HepG2 (cell line): ENCODE results near the gene COLGALT1. TPM values are rescaled to one million over a fixed set of nuclear protein-coding genes. Genes with fewer than 3 reads are reported as not detected.

Experiments used
- ADNP ChIP-seq: sonication (generic); formaldehyde crosslinking; IDR thresholded peaks from 2 replicates; pipeline ENCODE4 v1.4.0; 2020; ENCODE audit warnings: missing genetic modification reagents
- ARNT ChIP-seq: fragments of 450-650 bp; IDR thresholded peaks from 2 replicates; pipeline ENCODE4 v1.6.1; 2017
- CBX1 ChIP-seq: IDR thresholded peaks from one replicate; pipeline ENCODE4 v1.6.1; 2016; ENCODE audit warnings: antibody characterized with exemption, low read depth
- CENPX ChIP-seq: sonication (generic); formaldehyde crosslinking; IDR thresholded peaks from 2 replicates; pipeline ENCODE4 v1.9.0; 2021; ENCODE audit warnings: mild to moderate bottlenecking, missing genetic modification reagents, moderate library complexity
- EEA1 ChIP-seq: sonication (generic); formaldehyde crosslinking; IDR thresholded peaks from 2 replicates; pipeline ENCODE4 v1.5.1; 2020; ENCODE audit warnings: mild to moderate bottlenecking, missing genetic modification reagents, borderline replicate concordance
- EZH2 ChIP-seq: conservative IDR thresholded peaks from 2 replicates; pipeline ENCODE4 v1.6.1; 2012; ENCODE audit warnings: mild to moderate bottlenecking, low read depth, low read length, moderate library complexity
- FOXK2 ChIP-seq: fragments of 450-650 bp; IDR thresholded peaks from 2 replicates; pipeline ENCODE4 v1.6.1; 2016
- FOXP1 ChIP-seq, 2 experiments: fragments of 450-650 bp in 1 of 2; IDR thresholded peaks; 2 replicates each; pipeline ENCODE4 v1.6.1; 2017 to 2018; ENCODE audit warnings: antibody characterized with exemption in 1 of 2
- GZF1 ChIP-seq: sonication (generic); formaldehyde crosslinking; IDR thresholded peaks from 2 replicates; pipeline ENCODE4 v1.5.1; 2020; ENCODE audit warnings: mild to moderate bottlenecking, missing genetic modification reagents
- IRF2 ChIP-seq: IDR thresholded peaks from 2 replicates; pipeline ENCODE4 v1.6.1; 2018; ENCODE audit warnings: missing genetic modification reagents, missing compliant biosample characterization
- ISL2 ChIP-seq: sonication (generic); formaldehyde crosslinking; IDR thresholded peaks from 2 replicates; pipeline ENCODE4 v1.5.0; 2020; ENCODE audit warnings: missing genetic modification reagents
- KAT8 ChIP-seq: IDR thresholded peaks from 2 replicates; pipeline ENCODE4 v1.6.1; 2016; ENCODE audit warnings: missing genetic modification reagents, missing compliant biosample characterization
- MEIS1 ChIP-seq: sonication (generic); formaldehyde crosslinking; IDR thresholded peaks from 2 replicates; pipeline ENCODE4 v1.9.0; 2021; ENCODE audit warnings: mild to moderate bottlenecking, missing genetic modification reagents, moderate library complexity, borderline replicate concordance
- NR2F6 ChIP-seq, 2 experiments: IDR thresholded peaks; 2 replicates each; pipeline ENCODE4 v1.6.1; 2016; ENCODE audit warnings: antibody characterized with exemption in 1 of 2, mild to moderate bottlenecking in 1 of 2
- PHF8 ChIP-seq: sonication (generic); formaldehyde crosslinking; IDR thresholded peaks from 2 replicates; pipeline ENCODE4 v1.5.0; 2020; ENCODE audit warnings: missing genetic modification reagents
- RAD51 ChIP-seq: fragments of 450-650 bp; IDR thresholded peaks from 2 replicates; pipeline ENCODE4 v1.6.1; 2016; ENCODE audit warnings: borderline replicate concordance
- RFXANK ChIP-seq: IDR thresholded peaks from 2 replicates; pipeline ENCODE4 v1.6.1; 2016
- SP140L ChIP-seq: sonication (generic); formaldehyde crosslinking; IDR thresholded peaks from 2 replicates; pipeline ENCODE4 v1.4.0; 2020; ENCODE audit warnings: missing genetic modification reagents, borderline replicate concordance
- ZFP36L2 ChIP-seq: sonication (generic); formaldehyde crosslinking; IDR thresholded peaks from 2 replicates; pipeline ENCODE4 v1.4.0; 2020; ENCODE audit warnings: missing genetic modification reagents
- ZFP90 ChIP-seq: sonication (generic); formaldehyde crosslinking; IDR thresholded peaks from 2 replicates; pipeline ENCODE4 v1.8.0; 2022; ENCODE audit warnings: missing genetic modification reagents, mild to moderate bottlenecking, inconsistent platforms, borderline replicate concordance
- ZFY ChIP-seq: sonication (generic); formaldehyde crosslinking; IDR thresholded peaks from 2 replicates; pipeline ENCODE4 v1.4.0; 2020; ENCODE audit warnings: missing genetic modification reagents
- ZKSCAN8 ChIP-seq: IDR thresholded peaks from 2 replicates; pipeline ENCODE4 v1.6.1; 2016; ENCODE audit warnings: borderline replicate concordance, missing genetic modification reagents, missing compliant biosample characterization
- ZNF234 ChIP-seq: sonication (generic); formaldehyde crosslinking; conservative IDR thresholded peaks from 2 replicates; pipeline ENCODE4 v1.5.1; 2020; ENCODE audit warnings: mild to moderate bottlenecking, missing genetic modification reagents
- ZNF343 ChIP-seq: sonication (generic); formaldehyde crosslinking; IDR thresholded peaks from 2 replicates; pipeline ENCODE4 v1.4.0; 2020; ENCODE audit warnings: mild to moderate bottlenecking, missing genetic modification reagents
- ZNF432 ChIP-seq: sonication (generic); formaldehyde crosslinking; IDR thresholded peaks from 2 replicates; pipeline ENCODE4 v1.5.0; 2020; ENCODE audit warnings: missing genetic modification reagents, mild to moderate bottlenecking, borderline replicate concordance
- ZNF616 ChIP-seq: sonication (generic); formaldehyde crosslinking; IDR thresholded peaks from 2 replicates; pipeline ENCODE4 v1.5.0; 2020; ENCODE audit warnings: low read depth, mild to moderate bottlenecking, missing genetic modification reagents
- ZNF788 ChIP-seq: sonication (generic); formaldehyde crosslinking; IDR thresholded peaks from 2 replicates; pipeline ENCODE4 v1.5.0; 2020; ENCODE audit warnings: mild to moderate bottlenecking, missing genetic modification reagents, borderline replicate concordance
- polyA plus RNA-seq, 8 experiments: library from polyadenylated mRNA; depleted of rRNA in 3 of 8; stranded (reverse) in 7 of 8; unstranded in 1 of 8; fragments of >200 nt; fragmentation: Illumina TruSeq in 4 of 8; extraction: Trizol in 4 of 8; gene quantifications; 2 replicates each; pipeline versions ENCODE4 v1.2.1 to v1.2.3, GENCODE V29; 2011 to 2016; ENCODE audit warnings: low read depth in 4 of 8, missing spikeins in 1 of 8, mixed read lengths in 1 of 8; ENCODE audit not compliant: insufficient read depth in 1 of 8
- total RNA-seq, 5 experiments: library from RNA; depleted of rRNA; stranded (reverse); fragments of >200 nt; fragmentation: Illumina TruSeq; extraction: Trizol; gene quantifications; 2 replicates each; pipeline ENCODE4 v1.2.3, GENCODE V29; 2016; ENCODE audit warnings: low read depth in 1 of 5
- TF ChIP-seq, protein P1 (sequence below): sonication (generic); formaldehyde crosslinking; IDR thresholded peaks from 2 replicates; pipeline ENCODE4 v1.4.0; 2020; ENCODE audit warnings: missing genetic modification reagents
- TF ChIP-seq, protein P2 (sequence below): sonication (generic); formaldehyde crosslinking; IDR thresholded peaks from 2 replicates; pipeline ENCODE4 v1.4.0; 2020; ENCODE audit warnings: missing genetic modification reagents

COLGALT1 gene
- total and polyA plus RNA-seq, 2 of the 13 experiments (the other 11 are each of a cell fraction or from before 2014, with no cell fraction given) = 58.0 to 211 TPM

DNA sequence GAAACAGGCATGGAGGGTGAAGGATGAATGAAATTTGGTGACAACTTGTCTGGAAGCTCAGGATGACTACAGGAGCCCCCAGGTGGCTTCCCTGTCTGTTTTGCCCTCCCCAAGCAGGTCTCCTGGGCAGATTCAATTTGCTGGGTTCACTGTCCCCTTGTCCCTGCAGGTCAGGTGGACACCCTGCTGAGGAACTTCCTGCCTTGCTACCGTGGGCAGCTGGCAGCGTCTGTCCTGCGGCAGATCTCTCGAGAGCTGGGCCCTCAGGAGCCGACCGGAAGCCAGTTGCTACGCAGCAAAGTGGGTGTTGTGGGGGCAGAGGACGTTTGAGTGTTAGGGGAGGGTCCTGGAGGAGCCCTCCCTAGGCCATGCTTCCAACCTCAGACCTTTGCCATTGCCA, 24.9 kb upstream of the COLGALT1 start (continued):
- TF ChIP-seq PHF8 (no peak), CBX1 (no peak), KAT8 (CRISPR knock-in tag) (peak; percentile 75), ZNF432 (CRISPR knock-in tag) (no peak), ZNF788 (no peak), EZH2 (no peak), ZFP90 (CRISPR knock-in tag) (no peak), ARNT (no peak), IRF2 (no peak), NR2F6 (IDR thresholded peaks at IDR 0.05) (no peak), NR2F6 (CRISPR knock-in tag; IDR thresholded peaks at IDR 0.05) (0 out of 2 replicates have a peak, but pooled peaks have one; percentile 28), ISL2 (no peak), ZFY (no peak), FOXK2 (no peak), ZFP36L2 (CRISPR knock-in tag) (no peak), RAD51 (no peak), ADNP (no peak), SP140L (CRISPR knock-in tag) (no peak), FOXP1 (IDR thresholded peaks at IDR 0.05) (no peak), FOXP1 (CRISPR knock-in tag; IDR thresholded peaks at IDR 0.05) (no peak), CENPX (CRISPR knock-in tag) (no peak), ZNF343 (CRISPR knock-in tag) (no peak), ZNF616 (CRISPR knock-in tag) (no peak), RFXANK (no peak), ZNF234 (CRISPR knock-in tag) (no peak), GZF1 (no peak), MEIS1 (CRISPR knock-in tag) (no peak), EEA1 (CRISPR knock-in tag) (no peak), ZKSCAN8 (no peak)
- TF ChIP-seq, protein P1, sequence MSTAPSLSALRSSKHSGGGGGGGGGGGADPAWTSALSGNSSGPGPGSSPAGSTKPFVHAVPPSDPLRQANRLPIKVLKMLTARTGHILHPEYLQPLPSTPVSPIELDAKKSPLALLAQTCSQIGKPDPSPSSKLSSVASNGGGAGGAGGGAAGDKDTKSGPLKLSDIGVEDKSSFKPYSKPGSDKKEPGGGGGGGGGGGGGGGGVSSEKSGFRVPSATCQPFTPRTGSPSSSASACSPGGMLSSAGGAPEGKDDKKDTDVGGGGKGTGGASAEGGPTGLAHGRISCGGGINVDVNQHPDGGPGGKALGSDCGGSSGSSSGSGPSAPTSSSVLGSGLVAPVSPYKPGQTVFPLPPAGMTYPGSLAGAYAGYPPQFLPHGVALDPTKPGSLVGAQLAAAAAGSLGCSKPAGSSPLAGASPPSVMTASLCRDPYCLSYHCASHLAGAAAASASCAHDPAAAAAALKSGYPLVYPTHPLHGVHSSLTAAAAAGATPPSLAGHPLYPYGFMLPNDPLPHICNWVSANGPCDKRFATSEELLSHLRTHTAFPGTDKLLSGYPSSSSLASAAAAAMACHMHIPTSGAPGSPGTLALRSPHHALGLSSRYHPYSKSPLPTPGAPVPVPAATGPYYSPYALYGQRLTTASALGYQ (CRISPR knock-in tag) = no peak
- TF ChIP-seq, protein P2, sequence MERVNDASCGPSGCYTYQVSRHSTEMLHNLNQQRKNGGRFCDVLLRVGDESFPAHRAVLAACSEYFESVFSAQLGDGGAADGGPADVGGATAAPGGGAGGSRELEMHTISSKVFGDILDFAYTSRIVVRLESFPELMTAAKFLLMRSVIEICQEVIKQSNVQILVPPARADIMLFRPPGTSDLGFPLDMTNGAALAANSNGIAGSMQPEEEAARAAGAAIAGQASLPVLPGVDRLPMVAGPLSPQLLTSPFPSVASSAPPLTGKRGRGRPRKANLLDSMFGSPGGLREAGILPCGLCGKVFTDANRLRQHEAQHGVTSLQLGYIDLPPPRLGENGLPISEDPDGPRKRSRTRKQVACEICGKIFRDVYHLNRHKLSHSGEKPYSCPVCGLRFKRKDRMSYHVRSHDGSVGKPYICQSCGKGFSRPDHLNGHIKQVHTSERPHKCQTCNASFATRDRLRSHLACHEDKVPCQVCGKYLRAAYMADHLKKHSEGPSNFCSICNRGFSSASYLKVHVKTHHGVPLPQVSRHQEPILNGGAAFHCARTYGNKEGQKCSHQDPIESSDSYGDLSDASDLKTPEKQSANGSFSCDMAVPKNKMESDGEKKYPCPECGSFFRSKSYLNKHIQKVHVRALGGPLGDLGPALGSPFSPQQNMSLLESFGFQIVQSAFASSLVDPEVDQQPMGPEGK = peak; percentile 53; the same call in 1 of the 2 replicates
